ENCODE results near the gene ZNRD2.
"Not testable (repeated sequence)": the region's sequence is repeated elsewhere in the genome, so short reads cannot be mapped to it uniquely, and the experiment has no call there.

The ZNRD2 gene

GRCh38 chr11:65557280-65558001 is 12.8 kb upstream of the ZNRD2 start:
- no peak for DNase-seq

- peak; percentile 37 for DNase-seq
Measured at GRCh38 chr11:65558002-65558929, 12.0 kb upstream of the ZNRD2 start, which contains the start of gene LTBP3. TSS of gene LTBP3 (minus strand) at chr11:65558359. CDS start at chr11:65557959, 400 bp downstream.

- peak; percentile 41 for DNase-seq
Measured at GRCh38 chr11:65558930-65559509, 11.3 kb upstream of the ZNRD2 start.

- DNase-seq: no peak
Measured at GRCh38 chr11:65559535-65559934, 10.7 kb upstream of the ZNRD2 start.

- DNase-seq: peak; percentile 63
Measured at GRCh38 chr11:65559951-65560537, 10.2 kb upstream of the ZNRD2 start.

GRCh38 chr11:65560555-65561418 is 9.5 kb upstream of the ZNRD2 start:
- no peak for DNase-seq

GRCh38 chr11:65562020-65562419 is 8.3 kb upstream of the ZNRD2 start:
- DNase-seq: no peak

- DNase-seq: no peak
Measured at GRCh38 chr11:65562788-65563187, 7.5 kb upstream of the ZNRD2 start.

- DNase-seq: no peak
Measured at GRCh38 chr11:65563601-65564000, 6.7 kb upstream of the ZNRD2 start.

- DNase-seq: not testable (repeated sequence)
Measured at GRCh38 chr11:65564879-65565559, 5.3 kb upstream of the ZNRD2 start.

- DNase-seq: no peak
Measured at GRCh38 chr11:65565624-65566453, 4.4 kb upstream of the ZNRD2 start.

GRCh38 chr11:65569164-65569972 is 909 bp upstream of the ZNRD2 start:
- DNase-seq: no peak

GRCh38 chr11:65571420-65571819 is 1.1 kb downstream of the ZNRD2 start:
- DNase-seq: no peak

- peak; percentile 59 for DNase-seq
Measured at GRCh38 chr11:65571940-65572339, 1.7 kb downstream of the ZNRD2 start.

GRCh38 chr11:65572356-65573051 is 2.2 kb downstream of the ZNRD2 start, which contains the start of gene FAM89B:
TSS of gene FAM89B (plus strand) at chr11:65572538. CDS start at chr11:65572670, 132 bp downstream.
- DNase-seq: peak; percentile 64

- no peak for DNase-seq
Measured at GRCh38 chr11:65573391-65574079, 3.3 kb downstream of the ZNRD2 start.

GRCh38 chr11:65574109-65574810 is 4.0 kb downstream of the ZNRD2 start:
- no peak for DNase-seq

Measured in NCI-H1092 (cell line).